SK-N-SH (cell line): ENCODE measurements around the gene DCAF11. TPM values are rescaled to one million over a fixed set of nuclear protein-coding genes. Genes with fewer than 3 reads are reported as not detected.

Source experiments
- CTCF ChIA-PET: fragments of 300-600, 350-600 bp; formaldehyde crosslinking; extraction: SDS; loops from one replicate; lab custom pipeline; 2021; lab: Yijun Ruan, JAX
- POLR2A ChIA-PET: fragments of 350-600 bp; sonication (Branson Sonifier 250); formaldehyde crosslinking; extraction: SDS; loops from one replicate; lab custom pipeline; 2020; ENCODE audit warnings: antibody characterized with exemption, inconsistent platforms; lab: Yijun Ruan, JAX
- DNase-seq: peaks from one replicate; pipeline ENCODE4 v3.0.0; 2012
- H2AFZ ChIP-seq: fragments of 200-600 bp; sonication (generic); 2 replicates; pipeline ENCODE4 v1.8.1; 2016; ENCODE audit warnings: antibody characterized with exemption, mild to moderate bottlenecking, low read depth
- H3F3A ChIP-seq: fragments of 200-600 bp; sonication (generic); replicated peaks from 2 replicates; pipeline ENCODE3; 2016; ENCODE audit warnings: antibody characterized with exemption, mild to moderate bottlenecking; ENCODE audit not compliant: insufficient read depth
- H3K27ac ChIP-seq, 2 experiments: fragments of 200-500 bp in 1 of 2; fragments of 200-600 bp in 1 of 2; sonication (Bioruptor generic) in 1 of 2; sonication (generic), shearing (Covaris generic) in 1 of 2; 2 replicates each; pipeline versions ENCODE4 v1.5.1 to v1.6.1; 2014 to 2016; ENCODE audit warnings: low read depth in 2 of 2, inconsistent platforms in 1 of 2, low read length in 1 of 2, mild to moderate bottlenecking in 1 of 2, mixed read lengths in 1 of 2
- H3K27me3 ChIP-seq: fragments of 200-600 bp; sonication (generic), shearing (Covaris generic); 2 replicates; pipeline ENCODE4 v1.6.1; 2016; ENCODE audit warnings: mixed run types; ENCODE audit not compliant: insufficient read depth
- H3K36me3 ChIP-seq, 2 experiments: fragments of 200-500 bp in 1 of 2; fragments of 200-600 bp in 1 of 2; sonication (Bioruptor generic) in 1 of 2; sonication (generic) in 1 of 2; replicated peaks in 1 of 2; 2 replicates each; pipeline versions ENCODE3 to v1.5.1; 2014 to 2016; ENCODE audit warnings: low read length in 1 of 2, mild to moderate bottlenecking in 1 of 2; ENCODE audit not compliant: insufficient read depth in 2 of 2, control insufficient read depth in 1 of 2
- H3K4me1 ChIP-seq, 2 experiments: fragments of 200-500 bp in 1 of 2; fragments of 200-600 bp in 1 of 2; sonication (Bioruptor generic) in 1 of 2; sonication (generic), shearing (Covaris generic) in 1 of 2; 2 replicates each; pipeline versions ENCODE4 v1.5.1 to v1.6.1; 2014 to 2016; ENCODE audit warnings: low read depth in 1 of 2, low read length in 1 of 2, mixed run types in 1 of 2; ENCODE audit not compliant: insufficient read depth in 2 of 2, control insufficient read depth in 1 of 2
- H3K4me2 ChIP-seq: fragments of 200-600 bp; sonication (generic), shearing (Covaris generic); 2 replicates; pipeline ENCODE4 v1.6.1; 2017; ENCODE audit warnings: mixed run types
- H3K4me3 ChIP-seq, 2 experiments: fragments of 200-500 bp in 1 of 2; fragments of 200-600 bp in 1 of 2; sonication (Bioruptor generic) in 1 of 2; sonication (generic), shearing (Covaris generic) in 1 of 2; 2 replicates each; pipeline versions ENCODE4 v1.5.1 to v1.8.1; 2014 to 2016; ENCODE audit warnings: low read depth in 2 of 2, inconsistent platforms in 1 of 2, low read length in 1 of 2, mild to moderate bottlenecking in 1 of 2, mixed read lengths in 1 of 2, moderate library complexity in 1 of 2
- H3K79me2 ChIP-seq: fragments of 200-600 bp; sonication (generic); 2 replicates; pipeline ENCODE4 v1.8.1; 2017; ENCODE audit warnings: mild to moderate bottlenecking; ENCODE audit not compliant: insufficient read depth
- H3K9ac ChIP-seq: fragments of 200-600 bp; sonication (generic); 2 replicates; pipeline ENCODE4 v1.6.1; 2017; ENCODE audit warnings: mixed run types
- H3K9me2 ChIP-seq: fragments of 200-600 bp; sonication (generic); 2 replicates; pipeline ENCODE4 v1.6.1; 2017; ENCODE audit warnings: mixed run types
- H3K9me3 ChIP-seq: fragments of 200-600 bp; sonication (generic); 2 replicates; pipeline ENCODE4 v1.6.1; 2017; ENCODE audit warnings: mixed run types, mild to moderate bottlenecking, moderate library complexity
- H4K20me1 ChIP-seq: fragments of 200-600 bp; sonication (generic); 2 replicates; pipeline ENCODE4 v1.6.1; 2017; ENCODE audit warnings: mild to moderate bottlenecking, mixed run types; ENCODE audit not compliant: insufficient read depth
- CHD2 ChIP-seq: fragments of 150-350 bp; IDR thresholded peaks from 2 replicates; pipeline ENCODE4 v1.6.1; 2018; ENCODE audit warnings: low read length; ENCODE audit not compliant: partially characterized antibody
- EP300 ChIP-seq, 2 experiments: IDR thresholded peaks; 2 replicates each; pipeline versions ENCODE4 v1.4.0 to v1.6.1; 2012; ENCODE audit warnings: borderline replicate concordance in 1 of 2, low read depth in 1 of 2, low read length in 1 of 2
- EZH2phosphoT487 ChIP-seq: fragments of 200-600 bp; sonication (generic); IDR thresholded peaks from 2 replicates; pipeline ENCODE4 v1.6.1; 2017; ENCODE audit warnings: low read depth, mixed run types, mild to moderate bottlenecking, antibody characterized with exemption, moderate library complexity, borderline replicate concordance
- FOXJ3 ChIP-seq: sonication (generic); formaldehyde crosslinking; IDR thresholded peaks from 2 replicates; pipeline ENCODE4 v1.5.1; 2020; ENCODE audit warnings: mild to moderate bottlenecking, missing genetic modification reagents
- FOXM1 ChIP-seq: IDR thresholded peaks from 2 replicates; pipeline ENCODE4 v1.4.0; 2012; ENCODE audit warnings: low read depth, mild to moderate bottlenecking
- JUND ChIP-seq: IDR thresholded peaks from 2 replicates; pipeline ENCODE4 v1.4.0; 2012
- MEF2A ChIP-seq: IDR thresholded peaks from 2 replicates; pipeline ENCODE4 v1.4.0; 2012; ENCODE audit warnings: low read depth, borderline replicate concordance
- PBX3 ChIP-seq: IDR thresholded peaks from 2 replicates; pipeline ENCODE4; 2012
- RAD21 ChIP-seq: IDR thresholded peaks from 2 replicates; pipeline ENCODE4 v1.6.1; 2012; ENCODE audit warnings: mild to moderate bottlenecking, low read length
- RFX5 ChIP-seq: IDR thresholded peaks from 2 replicates; pipeline ENCODE4 v1.6.1; 2012; ENCODE audit warnings: mild to moderate bottlenecking, improper control_type of control experiment, low read length
- RXRA ChIP-seq: IDR thresholded peaks from 2 replicates; pipeline ENCODE4 v1.4.0; 2012; ENCODE audit warnings: low read depth, mild to moderate bottlenecking, borderline replicate concordance
- TCF12 ChIP-seq: IDR thresholded peaks from 2 replicates; pipeline ENCODE4 v1.4.0; 2012
- WGBS: methylation state at CpG from one replicate; pipeline ENCODE4 v1.1.6; 2017; ENCODE audit warnings: low lambda C conversion rate; 5-methylcytosine and 5-hydroxymethylcytosine counted together
- polyA plus RNA-seq, 3 experiments: library from polyadenylated mRNA; depleted of rRNA; stranded (reverse); fragments of >200 nt; gene quantifications; 2 replicates each; pipeline ENCODE4 v1.2.3, GENCODE V29; 2012
- TF ChIP-seq, protein P1 (sequence below): IDR thresholded peaks from 2 replicates; pipeline ENCODE4 v1.6.1; 2012; ENCODE audit warnings: mild to moderate bottlenecking, low read depth, low read length, moderate library complexity

Gene DCAF11
- polyA plus RNA-seq, 1 of the 3 experiments (the other 2 are of a cell fraction), result 34.6 TPM

DNA sequence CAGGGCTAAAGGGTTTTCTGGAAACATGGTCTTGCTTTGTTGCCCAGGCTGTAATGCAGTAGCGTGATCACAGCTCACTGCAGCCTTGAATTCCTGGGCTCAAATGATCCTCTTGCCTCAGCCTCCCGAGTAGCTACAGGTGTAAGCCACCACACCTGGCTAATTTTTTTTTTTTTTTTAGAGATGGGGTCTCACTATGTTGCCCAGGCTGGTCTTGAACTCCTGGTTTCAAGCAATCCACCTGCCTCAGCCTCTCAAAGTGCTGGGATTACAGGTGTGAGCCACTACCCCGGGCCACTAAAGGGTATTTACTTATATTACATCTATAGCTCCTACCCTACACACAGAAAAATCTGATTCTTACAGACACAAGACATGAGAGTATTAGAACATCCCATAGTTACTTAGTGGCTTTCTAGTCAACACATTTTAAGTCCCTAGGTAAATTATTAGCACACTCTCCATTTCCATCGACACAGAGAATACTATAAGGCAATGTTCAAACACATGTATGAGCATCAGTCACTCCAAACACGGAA is 6.2 kb upstream of the DCAF11 start:
- no peak overlapping the region for H3K27ac ChIP-seq
- no peaks in the 10 kb centered on the region for H3K9me3 ChIP-seq
- ChIA-PET CTCF (interaction anchor here (0.6 to 25.4 kb wide), 29 partner anchors 9 to 127 kb away, joined by 3 to 1159 read pairs (median 5); partner anchors contain the start of genes CARMIL3, CPNE6, EMC9 and IRF9), POLR2A (interaction anchor here (0.5 to 2.2 kb wide), 8 partner anchors 8 to 123 kb away, joined by 3 to 12 read pairs (median 5); partner anchors contain the start of genes CARMIL3, PCK2 and PSME1)
- no peak for TF ChIP-seq RXRA
- no peak for TF ChIP-seq FOXM1
- TF ChIP-seq RAD21, result no peak
- TF ChIP-seq PBX3, result no peak
- TF ChIP-seq RFX5, result no peak
- TF ChIP-seq JUND, result no peak
- TF ChIP-seq, protein P1, sequence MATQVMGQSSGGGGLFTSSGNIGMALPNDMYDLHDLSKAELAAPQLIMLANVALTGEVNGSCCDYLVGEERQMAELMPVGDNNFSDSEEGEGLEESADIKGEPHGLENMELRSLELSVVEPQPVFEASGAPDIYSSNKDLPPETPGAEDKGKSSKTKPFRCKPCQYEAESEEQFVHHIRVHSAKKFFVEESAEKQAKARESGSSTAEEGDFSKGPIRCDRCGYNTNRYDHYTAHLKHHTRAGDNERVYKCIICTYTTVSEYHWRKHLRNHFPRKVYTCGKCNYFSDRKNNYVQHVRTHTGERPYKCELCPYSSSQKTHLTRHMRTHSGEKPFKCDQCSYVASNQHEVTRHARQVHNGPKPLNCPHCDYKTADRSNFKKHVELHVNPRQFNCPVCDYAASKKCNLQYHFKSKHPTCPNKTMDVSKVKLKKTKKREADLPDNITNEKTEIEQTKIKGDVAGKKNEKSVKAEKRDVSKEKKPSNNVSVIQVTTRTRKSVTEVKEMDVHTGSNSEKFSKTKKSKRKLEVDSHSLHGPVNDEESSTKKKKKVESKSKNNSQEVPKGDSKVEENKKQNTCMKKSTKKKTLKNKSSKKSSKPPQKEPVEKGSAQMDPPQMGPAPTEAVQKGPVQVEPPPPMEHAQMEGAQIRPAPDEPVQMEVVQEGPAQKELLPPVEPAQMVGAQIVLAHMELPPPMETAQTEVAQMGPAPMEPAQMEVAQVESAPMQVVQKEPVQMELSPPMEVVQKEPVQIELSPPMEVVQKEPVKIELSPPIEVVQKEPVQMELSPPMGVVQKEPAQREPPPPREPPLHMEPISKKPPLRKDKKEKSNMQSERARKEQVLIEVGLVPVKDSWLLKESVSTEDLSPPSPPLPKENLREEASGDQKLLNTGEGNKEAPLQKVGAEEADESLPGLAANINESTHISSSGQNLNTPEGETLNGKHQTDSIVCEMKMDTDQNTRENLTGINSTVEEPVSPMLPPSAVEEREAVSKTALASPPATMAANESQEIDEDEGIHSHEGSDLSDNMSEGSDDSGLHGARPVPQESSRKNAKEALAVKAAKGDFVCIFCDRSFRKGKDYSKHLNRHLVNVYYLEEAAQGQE, result no peak
- no peak for TF ChIP-seq EP300 (IDR thresholded peaks at IDR 0.05; ENCODE audit: borderline replicate concordance in 1 of 2, low read depth in 1 of 2, low read length in 1 of 2)
- no peak for TF ChIP-seq CHD2
- no peak for TF ChIP-seq FOXJ3 (CRISPR knock-in tag)
- no peak for TF ChIP-seq TCF12
- TF ChIP-seq EZH2phosphoT487, result no peak
- no peaks in the 10 kb centered on the region for H4K20me1 ChIP-seq
- no peak overlapping the region for H3K4me2 ChIP-seq
- H3K4me3 ChIP-seq, result peak overlapping the region in 1 of 2 experiments; percentile 24; a peak in 1 of 4 replicates
- no peaks in the 10 kb centered on the region for H3K79me2 ChIP-seq
- no peaks in the 10 kb centered on the region for H3K27me3 ChIP-seq
- peaks cover 0 to 4% of the 10 kb centered on the region in 2 experiments for H3K36me3 ChIP-seq
- 42% methylated on average over 5 of the region's 5 CpGs for WGBS
- H3K4me1 ChIP-seq, result peaks cover 0 to 2% of the 10 kb centered on the region in 2 experiments; a peak in 1 of 4 replicates
- 0 out of 2 replicates have a peak overlapping the region, but pooled peaks have one; percentile 4 for H2AFZ ChIP-seq
- no peak for DNase-seq
- no peak overlapping the region for H3K9ac ChIP-seq
- no peaks in the 10 kb centered on the region for H3K9me2 ChIP-seq
- peaks cover 6% of the 10 kb centered on the region for H3F3A ChIP-seq

DNA sequence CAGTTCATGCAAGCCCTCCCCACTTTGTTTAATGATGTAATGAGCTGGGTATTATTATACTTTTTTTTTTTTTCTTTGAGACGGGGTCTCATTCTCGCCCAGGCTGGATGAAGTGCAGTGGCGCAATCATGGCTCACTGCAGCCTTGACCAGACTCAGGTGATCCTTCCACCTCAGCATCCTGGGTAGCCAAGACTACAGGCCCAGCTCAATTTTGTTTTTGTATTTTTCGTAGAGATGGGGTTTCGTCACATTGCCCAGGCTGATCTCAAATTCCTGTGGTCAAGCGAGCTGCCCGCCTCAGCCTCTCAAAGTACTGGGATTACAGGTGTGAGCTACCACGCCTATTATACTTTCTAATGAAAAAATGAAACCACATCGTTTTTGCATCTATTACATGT is 4.5 kb upstream of the DCAF11 start:
- ChIA-PET POLR2A (interaction anchor here (0.6 to 2.2 kb wide), 4 partner anchors 26 to 687 kb away, joined by 3 to 7 read pairs (median 4); partner anchors contain the start of genes CARMIL3, PSME1 and PSME2), CTCF (interaction anchor here (1.1 to 25.4 kb wide), 6 partner anchors 16 to 154 kb away, joined by 3 to 1159 read pairs (median 10); partner anchors contain the start of genes CARMIL3, CPNE6, IRF9 and PCK2)
- H3K4me1 ChIP-seq, result peaks cover 0 to 4% of the 10 kb centered on the region in 2 experiments; a peak in 1 of 4 replicates
- TF ChIP-seq MEF2A (no peak), EZH2phosphoT487 (no peak)
- no peak overlapping the region for H3K27ac ChIP-seq
- H4K20me1 ChIP-seq, result no peaks in the 10 kb centered on the region
- H3F3A ChIP-seq, result peaks cover 15% of the 10 kb centered on the region
- no peak overlapping the region for H3K9ac ChIP-seq
- 85% methylated on average over 9 of the region's 9 CpGs for WGBS
- no peak overlapping the region for H3K4me3 ChIP-seq
- DNase-seq, result no peak
- H3K36me3 ChIP-seq, result no peaks in the 10 kb centered on the region
- H3K4me2 ChIP-seq, result no peak overlapping the region
- no peaks in the 10 kb centered on the region for H3K9me2 ChIP-seq
- no peak overlapping the region for H2AFZ ChIP-seq
- no peaks in the 10 kb centered on the region for H3K27me3 ChIP-seq
- H3K9me3 ChIP-seq, result no peaks in the 10 kb centered on the region
- no peaks in the 10 kb centered on the region for H3K79me2 ChIP-seq
